HEK293 (cell line): ENCODE results near the gene ARCN1.

Experiments
- CTCF ChIP-seq: fragments of 450-650 bp; formaldehyde crosslinking; IDR thresholded peaks from 2 replicates; pipeline ENCODE4 v1.5.1; 2016; ENCODE audit warnings: missing biosample characterization, missing genetic modification characterization
- EGR2 ChIP-seq: fragments of 450-650 bp; formaldehyde crosslinking; IDR thresholded peaks from 2 replicates; pipeline ENCODE4 v1.5.1; 2016; ENCODE audit warnings: low read depth, missing biosample characterization, missing genetic modification characterization
- GFI1B ChIP-seq: fragments of 450-650 bp; formaldehyde crosslinking; IDR thresholded peaks from 2 replicates; pipeline ENCODE4 v1.5.1; 2016; ENCODE audit warnings: missing biosample characterization, missing genetic modification characterization
- GLIS1 ChIP-seq: fragments of 450-650 bp; formaldehyde crosslinking; IDR thresholded peaks from 2 replicates; pipeline ENCODE4 v1.5.1; 2016; ENCODE audit warnings: missing biosample characterization, missing genetic modification characterization
- HOXC10 ChIP-seq: sonication (generic); formaldehyde crosslinking; IDR thresholded peaks from 2 replicates; pipeline ENCODE4 v1.8.1; 2023; ENCODE audit warnings: mild to moderate bottlenecking, missing genetic modification reagents
- IKZF3 ChIP-seq: fragments of 450-650 bp; IDR thresholded peaks from 2 replicates; pipeline ENCODE4 v1.5.0; 2018; ENCODE audit warnings: missing biosample characterization, mild to moderate bottlenecking, missing genetic modification characterization, moderate library complexity
- INSM2 ChIP-seq: fragments of 450-650 bp; formaldehyde crosslinking; IDR thresholded peaks from 2 replicates; pipeline ENCODE4 v1.5.1; 2016; ENCODE audit warnings: missing biosample characterization, missing genetic modification characterization
- REPIN1 ChIP-seq: fragments of 450-650 bp; formaldehyde crosslinking; IDR thresholded peaks from 2 replicates; pipeline ENCODE4 v1.5.1; 2017; ENCODE audit warnings: missing biosample characterization, missing genetic modification characterization, low read depth
- SP2 ChIP-seq: fragments of 450-650 bp; formaldehyde crosslinking; IDR thresholded peaks from 2 replicates; pipeline ENCODE4 v1.5.1; 2016; ENCODE audit warnings: missing biosample characterization, missing genetic modification characterization
- SP3 ChIP-seq: fragments of 450-650 bp; formaldehyde crosslinking; IDR thresholded peaks from 2 replicates; pipeline ENCODE4 v1.5.1; 2016; ENCODE audit warnings: missing biosample characterization, missing genetic modification characterization
- ZNF138 ChIP-seq: fragments of 450-650 bp; formaldehyde crosslinking; IDR thresholded peaks from 2 replicates; pipeline ENCODE4 v1.5.1; 2016; ENCODE audit warnings: missing biosample characterization, missing genetic modification characterization, borderline replicate concordance
- ZNF175 ChIP-seq: fragments of 450-650 bp; formaldehyde crosslinking; IDR thresholded peaks from 2 replicates; pipeline ENCODE4 v1.5.1; 2016; ENCODE audit warnings: missing biosample characterization, missing genetic modification characterization
- ZNF221 ChIP-seq: fragments of 450-650 bp; formaldehyde crosslinking; IDR thresholded peaks from 2 replicates; pipeline ENCODE4 v1.5.1; 2017; ENCODE audit warnings: missing biosample characterization, missing genetic modification characterization, borderline replicate concordance
- ZNF302 ChIP-seq: fragments of 450-650 bp; formaldehyde crosslinking; IDR thresholded peaks from 2 replicates; pipeline ENCODE4 v1.5.1; 2016; ENCODE audit warnings: missing biosample characterization, missing genetic modification characterization, low read depth
- ZNF324 ChIP-seq: fragments of 450-650 bp; formaldehyde crosslinking; IDR thresholded peaks from 2 replicates; pipeline ENCODE4 v1.5.1; 2016; ENCODE audit warnings: missing biosample characterization, missing genetic modification characterization
- ZNF335 ChIP-seq: fragments of 450-650 bp; formaldehyde crosslinking; conservative IDR thresholded peaks from 2 replicates; pipeline ENCODE4 v1.5.1; 2016; ENCODE audit warnings: missing biosample characterization, missing genetic modification characterization
- ZNF341 ChIP-seq: fragments of 450-650 bp; formaldehyde crosslinking; IDR thresholded peaks from 2 replicates; pipeline ENCODE4; 2016; ENCODE audit warnings: low read depth, missing biosample characterization, missing genetic modification characterization
- ZNF362 ChIP-seq: fragments of 450-650 bp; formaldehyde crosslinking; IDR thresholded peaks from 2 replicates; pipeline ENCODE4 v1.5.1; 2016; ENCODE audit warnings: missing biosample characterization, missing genetic modification characterization
- ZNF37A ChIP-seq: fragments of 450-650 bp; IDR thresholded peaks from 2 replicates; pipeline ENCODE4 v1.5.1; 2018; ENCODE audit warnings: missing biosample characterization, missing genetic modification characterization
- ZNF416 ChIP-seq: fragments of 450-650 bp; formaldehyde crosslinking; IDR thresholded peaks from 2 replicates; pipeline ENCODE4 v1.5.1; 2016; ENCODE audit warnings: missing biosample characterization, missing genetic modification characterization
- ZNF510 ChIP-seq: fragments of 450-650 bp; formaldehyde crosslinking; IDR thresholded peaks from 2 replicates; pipeline ENCODE4 v1.5.1; 2018; ENCODE audit warnings: mild to moderate bottlenecking, missing genetic modification characterization, missing biosample characterization; ENCODE audit not compliant: insufficient replicate concordance
- ZNF514 ChIP-seq: fragments of 450-650 bp; formaldehyde crosslinking; IDR thresholded peaks from 2 replicates; pipeline ENCODE4 v1.5.1; 2016; ENCODE audit warnings: missing biosample characterization, missing genetic modification characterization
- ZNF544 ChIP-seq: fragments of 450-650 bp; formaldehyde crosslinking; IDR thresholded peaks from 2 replicates; pipeline ENCODE4 v1.5.0; 2017; ENCODE audit warnings: missing biosample characterization, missing genetic modification characterization
- ZNF621 ChIP-seq: fragments of 450-650 bp; formaldehyde crosslinking; IDR thresholded peaks from 2 replicates; pipeline ENCODE4 v1.5.1; 2017; ENCODE audit warnings: missing biosample characterization, missing genetic modification characterization
- ZNF629 ChIP-seq: fragments of 450-650 bp; formaldehyde crosslinking; IDR thresholded peaks from 2 replicates; pipeline ENCODE4 v1.5.1; 2017; ENCODE audit warnings: missing biosample characterization, missing genetic modification characterization
- ZNF658 ChIP-seq: fragments of 450-650 bp; formaldehyde crosslinking; IDR thresholded peaks from 2 replicates; pipeline ENCODE4; 2016; ENCODE audit warnings: missing biosample characterization, missing genetic modification characterization
- ZNF664 ChIP-seq: fragments of 450-650 bp; formaldehyde crosslinking; IDR thresholded peaks from 2 replicates; pipeline ENCODE4 v1.5.1; 2016; ENCODE audit warnings: missing biosample characterization, missing genetic modification characterization
- ZNF692 ChIP-seq: fragments of 450-650 bp; formaldehyde crosslinking; IDR thresholded peaks from 2 replicates; pipeline ENCODE4 v1.5.1; 2016; ENCODE audit warnings: missing biosample characterization, missing genetic modification characterization
- ZNF701 ChIP-seq: fragments of 450-650 bp; formaldehyde crosslinking; IDR thresholded peaks from 2 replicates; pipeline ENCODE4 v1.5.1; 2016; ENCODE audit warnings: missing biosample characterization, missing genetic modification characterization
- ZNF704 ChIP-seq: fragments of 450-650 bp; formaldehyde crosslinking; IDR thresholded peaks from 2 replicates; pipeline ENCODE4 v1.5.1; 2016; ENCODE audit warnings: missing biosample characterization, missing genetic modification characterization
- ZNF785 ChIP-seq: fragments of 450-650 bp; formaldehyde crosslinking; IDR thresholded peaks from 2 replicates; pipeline ENCODE4 v1.5.1; 2016; ENCODE audit warnings: missing biosample characterization, missing genetic modification characterization
- ZNF791 ChIP-seq: fragments of 450-650 bp; formaldehyde crosslinking; IDR thresholded peaks from 2 replicates; pipeline ENCODE4 v1.5.1; 2016; ENCODE audit warnings: missing biosample characterization, missing genetic modification characterization
- ZSCAN5A ChIP-seq: fragments of 450-650 bp; formaldehyde crosslinking; IDR thresholded peaks from 2 replicates; pipeline ENCODE4 v1.5.1; 2016; ENCODE audit warnings: missing biosample characterization, missing genetic modification characterization

ARCN1 gene

GRCh38 chr11:118608360-118609227 lies 36.4 kb downstream of the ARCN1 start (continued):
- TF ChIP-seq INSM2 = no peak
- no peak; the same call in 1 of the 2 replicates for TF ChIP-seq CTCF
- no peak for TF ChIP-seq ZNF302 (tag by site-specific recombination)
- TF ChIP-seq ZNF692 (tag by site-specific recombination) = peak; percentile 51
- peak; percentile 96; the same call in 1 of the 2 replicates for TF ChIP-seq ZNF335 (tag by site-specific recombination)
- no peak for TF ChIP-seq ZNF658 (tag by site-specific recombination)
- TF ChIP-seq ZNF37A (tag by site-specific recombination) = no peak
- no peak for TF ChIP-seq ZNF544 (tag by site-specific recombination)
- no peak for TF ChIP-seq ZNF510 (tag by site-specific recombination)
- no peak for TF ChIP-seq HOXC10 (CRISPR knock-in tag)
- peak; percentile 61; the same call in 1 of the 2 replicates for TF ChIP-seq ZNF324 (tag by site-specific recombination)
- TF ChIP-seq EGR2 = peak; percentile 99
- no peak for TF ChIP-seq ZNF664 (tag by site-specific recombination)
- peak; percentile 29; the same call in 1 of the 2 replicates for TF ChIP-seq ZSCAN5A (tag by site-specific recombination)
- no peak for TF ChIP-seq ZNF416 (tag by site-specific recombination)
- TF ChIP-seq SP2 (tag by site-specific recombination) = peak; percentile 45
- no peak for TF ChIP-seq ZNF341
- no peak; the same call in 1 of the 2 replicates for TF ChIP-seq ZNF791
- TF ChIP-seq ZNF362 (tag by site-specific recombination) = no peak
- TF ChIP-seq GFI1B (tag by site-specific recombination) = no peak
- TF ChIP-seq ZNF704 (tag by site-specific recombination) = no peak
- TF ChIP-seq REPIN1 (tag by site-specific recombination) = no peak
- peak; percentile 57 for TF ChIP-seq ZNF629 (tag by site-specific recombination)
- TF ChIP-seq ZNF701 (tag by site-specific recombination) = no peak
- no peak for TF ChIP-seq ZNF221
- TF ChIP-seq IKZF3 (tag by site-specific recombination) = no peak
- TF ChIP-seq ZNF138 (tag by site-specific recombination) = no peak
- no peak for TF ChIP-seq ZNF785 (tag by site-specific recombination)
- TF ChIP-seq ZNF514 (tag by site-specific recombination) = no peak
- no peak for TF ChIP-seq SP3
- TF ChIP-seq ZNF175 (tag by site-specific recombination) = no peak
- TF ChIP-seq ZNF621 (tag by site-specific recombination) = no peak
- TF ChIP-seq GLIS1 (tag by site-specific recombination) = peak; percentile 83
